HG03460 (cell line): ENCODE results near the gene RNF227.

ENCODE experiments used
- ATAC-seq: cut with Tn5 transposase; IDR thresholded peaks from one replicate; pipeline ENCODE4 v1.9.1; 2021; ENCODE audit not compliant: unreplicated experiment

Gene RNF227

GRCh38 chr17:7889166-7889955, 26.7 kb downstream of the RNF227 start:
- no peak for ATAC-seq

GRCh38 chr17:7888184-7888920, 27.7 kb downstream of the RNF227 start, which contains the start of gene CHD3:
Gene CHD3 (plus strand): TSS chr17:7888789. CDS start chr17:7889001, 212 bp downstream.
- no peak for ATAC-seq

GRCh38 chr17:7887482-7888183, 28.5 kb downstream of the RNF227 start:
- peak; percentile 39 for ATAC-seq

GRCh38 chr17:7887038-7887481, 29.0 kb downstream of the RNF227 start:
- ATAC-seq: no peak

- ATAC-seq: no peak
Observed at GRCh38 chr17:7886227-7887037, 29.7 kb downstream of the RNF227 start.

- no peak for ATAC-seq
Observed at GRCh38 chr17:7885367-7886226, 30.5 kb downstream of the RNF227 start.

- ATAC-seq: no peak
Observed at GRCh38 chr17:7884581-7885366, 31.3 kb downstream of the RNF227 start.

- ATAC-seq: no peak
Observed at GRCh38 chr17:7883781-7884386, 32.2 kb downstream of the RNF227 start.

- no peak for ATAC-seq
Observed at GRCh38 chr17:7882629-7883028, 33.5 kb downstream of the RNF227 start.

GRCh38 chr17:7882068-7882467, 34.0 kb downstream of the RNF227 start:
- no peak for ATAC-seq

- no peak for ATAC-seq
Observed at GRCh38 chr17:7881276-7882054, 34.6 kb downstream of the RNF227 start.

- ATAC-seq: no peak
Observed at GRCh38 chr17:7880076-7880868, 35.8 kb downstream of the RNF227 start.

- ATAC-seq: no peak
Observed at GRCh38 chr17:7878234-7878633, 37.9 kb downstream of the RNF227 start.

GRCh38 chr17:7875804-7876370, 40.2 kb downstream of the RNF227 start:
- no peak for ATAC-seq

- no peak for ATAC-seq
Observed at GRCh38 chr17:7873051-7873450, 43.0 kb downstream of the RNF227 start.

GRCh38 chr17:7867881-7868329, 48.2 kb downstream of the RNF227 start:
- no peak for ATAC-seq
